Right atrium auricular region (tissue), 2 donors: ENCODE data around the gene ERG. TPM values are rescaled to one million over a fixed set of nuclear protein-coding genes. Genes with fewer than 3 reads are reported as not detected.

Experiments used
- DNase-seq: peaks from one replicate; pipeline ENCODE4 v3.0.0-alpha.2; 2019; ENCODE audit warnings: low spot score
- H3K27ac ChIP-seq, 2 donors: fragments of 200-600 bp; sonication (generic); 1 replicate in 1 of 2; 2 replicates in 1 of 2; pipeline ENCODE4 v1.5.1; 2016 to 2019
- H3K27me3 ChIP-seq, 2 donors: fragments of 200-600 bp; sonication (generic); one replicate each; pipeline versions ENCODE4 v1.5.1 to v1.6.0; 2017 to 2019
- H3K36me3 ChIP-seq: fragments of 200-600 bp; sonication (generic); one replicate; pipeline ENCODE4 v1.5.1; 2016
- H3K4me1 ChIP-seq, 2 donors: fragments of 200-600 bp; sonication (generic); one replicate each; pipeline versions ENCODE4 v1.5.1 to v1.6.0; 2017 to 2019
- H3K4me3 ChIP-seq, 2 donors: fragments of 200-600 bp; sonication (generic); 1 replicate in 1 of 2; 2 replicates in 1 of 2; pipeline ENCODE4 v1.5.1; 2017 to 2019; ENCODE audit warnings: mild to moderate bottlenecking in 1 of 2, moderate library complexity in 1 of 2
- H3K9me3 ChIP-seq, 2 donors: fragments of 200-600 bp; sonication (generic); one replicate each; pipeline ENCODE4 v1.5.1; 2019
- total RNA-seq, 2 donors: library from RNA; depleted of rRNA; stranded (reverse); fragments of >200 nt; gene quantifications; one replicate each; pipeline ENCODE4 v1.1.0, GENCODE V29; 2016
- TF ChIP-seq, protein P1 (sequence below), 2 donors: fragments of 200-600 bp; sonication (generic); IDR thresholded peaks; one replicate each; pipeline ENCODE4 v1.5.1; 2019; ENCODE audit warnings: antibody characterized with exemption in 2 of 2

Gene ERG
- total RNA-seq, 2 donors from 2014 or later, result 6.3 to 13.2 TPM

DNA sequence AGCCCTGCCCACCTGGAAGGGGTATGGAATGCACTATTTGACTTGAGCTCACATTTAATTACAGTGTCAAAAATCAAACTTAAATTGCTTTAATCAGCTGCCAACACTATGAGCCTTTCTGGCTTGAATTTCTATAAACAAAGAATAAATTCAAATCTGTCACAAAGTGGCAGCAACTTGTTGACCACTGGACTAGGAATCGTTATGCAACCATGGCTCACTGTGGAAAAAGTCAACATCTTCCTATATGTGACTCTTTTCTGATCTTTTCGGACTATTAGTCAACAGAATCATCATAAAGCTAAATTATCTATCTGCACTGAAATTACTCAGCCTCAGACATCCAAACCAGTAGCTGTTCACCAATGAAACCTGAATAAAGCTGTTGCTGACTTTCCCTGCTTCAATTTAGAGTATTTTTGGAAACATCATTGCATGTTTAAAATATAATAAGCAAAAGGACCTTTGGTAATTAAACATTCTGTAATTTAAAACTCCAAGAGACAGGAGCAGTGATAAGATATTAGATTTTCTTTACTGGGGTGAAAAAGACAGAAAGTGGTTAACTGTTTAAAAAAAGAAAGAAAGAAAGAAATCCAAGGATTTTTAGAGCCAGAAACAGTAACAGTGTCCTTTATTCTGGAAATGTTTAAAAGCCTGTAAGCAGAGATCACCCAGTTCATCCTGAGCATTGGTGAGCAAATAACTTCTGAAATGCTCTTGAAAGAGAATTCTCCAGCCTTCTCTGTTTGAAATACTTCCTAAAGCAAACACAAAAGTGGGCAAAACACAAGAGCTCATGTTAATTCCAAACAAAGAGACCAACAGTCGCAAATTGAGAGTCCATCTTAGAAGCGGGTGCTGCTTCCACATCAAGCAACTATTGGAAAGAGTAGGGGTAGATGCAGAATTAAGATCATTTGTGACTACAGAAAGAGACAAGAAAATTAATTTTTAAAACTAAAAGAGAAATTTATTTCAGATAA is 26.2 kb upstream of the ERG start:
- Histone ChIP-seq H3K4me3 (no peak overlapping the region), H3K27ac (no peak overlapping the region), H3K9me3 (no peaks in the 10 kb centered on the region), H3K27me3 (no peaks in the 10 kb centered on the region), H3K4me1 (no peaks in the 10 kb centered on the region), H3K36me3 (no peaks in the 10 kb centered on the region)
- DNase-seq, result no peak
- TF ChIP-seq, protein P1, sequence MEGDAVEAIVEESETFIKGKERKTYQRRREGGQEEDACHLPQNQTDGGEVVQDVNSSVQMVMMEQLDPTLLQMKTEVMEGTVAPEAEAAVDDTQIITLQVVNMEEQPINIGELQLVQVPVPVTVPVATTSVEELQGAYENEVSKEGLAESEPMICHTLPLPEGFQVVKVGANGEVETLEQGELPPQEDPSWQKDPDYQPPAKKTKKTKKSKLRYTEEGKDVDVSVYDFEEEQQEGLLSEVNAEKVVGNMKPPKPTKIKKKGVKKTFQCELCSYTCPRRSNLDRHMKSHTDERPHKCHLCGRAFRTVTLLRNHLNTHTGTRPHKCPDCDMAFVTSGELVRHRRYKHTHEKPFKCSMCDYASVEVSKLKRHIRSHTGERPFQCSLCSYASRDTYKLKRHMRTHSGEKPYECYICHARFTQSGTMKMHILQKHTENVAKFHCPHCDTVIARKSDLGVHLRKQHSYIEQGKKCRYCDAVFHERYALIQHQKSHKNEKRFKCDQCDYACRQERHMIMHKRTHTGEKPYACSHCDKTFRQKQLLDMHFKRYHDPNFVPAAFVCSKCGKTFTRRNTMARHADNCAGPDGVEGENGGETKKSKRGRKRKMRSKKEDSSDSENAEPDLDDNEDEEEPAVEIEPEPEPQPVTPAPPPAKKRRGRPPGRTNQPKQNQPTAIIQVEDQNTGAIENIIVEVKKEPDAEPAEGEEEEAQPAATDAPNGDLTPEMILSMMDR (IDR thresholded peaks at IDR 0.05), result no peak

DNA sequence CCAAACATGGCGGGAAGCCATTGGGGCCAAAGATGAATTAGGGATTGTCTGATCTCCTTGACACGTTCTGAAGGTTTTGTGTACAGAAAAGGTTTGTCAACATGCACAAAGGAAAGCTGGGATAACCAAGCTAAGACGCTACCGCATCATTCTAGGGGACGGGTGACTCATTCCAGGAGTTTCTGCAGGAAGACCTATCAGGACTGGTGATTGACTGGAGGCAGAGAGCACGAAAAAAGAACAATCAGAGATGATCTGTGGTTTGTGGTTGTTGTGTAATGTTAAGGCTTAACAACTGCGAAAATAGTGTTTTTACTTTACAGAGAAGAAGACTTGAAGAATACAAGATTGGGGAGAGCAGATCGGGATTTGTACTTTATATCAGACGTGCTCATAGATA is 22.2 kb upstream of the ERG start:
- Histone ChIP-seq H3K27ac (no peak overlapping the region), H3K9me3 (peaks cover 0 to 10% of the 10 kb centered on the region in 2 donors), H3K36me3 (no peaks in the 10 kb centered on the region), H3K4me3 (no peak overlapping the region), H3K27me3 (no peaks in the 10 kb centered on the region), H3K4me1 (no peaks in the 10 kb centered on the region)
- TF ChIP-seq, protein P1 (IDR thresholded peaks at IDR 0.05), result no peak
- no peak for DNase-seq

DNA sequence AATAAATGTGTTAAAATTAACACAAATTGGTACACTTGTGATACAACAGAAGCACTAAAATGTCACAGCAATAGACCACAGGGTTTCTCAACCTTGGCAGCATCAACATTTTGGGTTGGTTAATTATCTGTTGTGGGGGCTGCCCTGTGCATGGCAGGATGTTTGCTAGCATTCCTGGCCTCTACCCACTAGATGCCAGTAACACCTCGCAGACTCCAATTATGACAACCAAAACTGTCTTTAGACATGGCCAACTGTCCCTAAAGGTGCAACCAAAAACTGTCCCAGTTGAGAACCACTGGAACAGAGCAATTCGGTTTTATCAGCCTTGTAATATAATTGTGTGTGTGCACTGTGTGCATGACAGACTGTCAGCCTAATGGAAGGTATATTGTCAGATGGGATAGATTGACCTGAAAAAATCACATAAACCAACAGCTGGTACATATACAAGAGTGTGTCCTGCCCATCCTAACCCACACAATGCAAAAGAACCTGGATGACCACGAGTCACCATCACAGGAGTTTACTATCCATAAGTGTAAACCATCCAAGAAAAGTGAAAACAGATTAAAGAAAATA is 13.5 kb upstream of the ERG start:
- TF ChIP-seq, protein P1 (IDR thresholded peaks at IDR 0.05), result no peak
- no peak for DNase-seq
- Histone ChIP-seq H3K4me1 (peaks cover 0 to 7% of the 10 kb centered on the region in 2 donors), H3K4me3 (no peak overlapping the region), H3K27ac (no peak overlapping the region), H3K36me3 (no peaks in the 10 kb centered on the region), H3K27me3 (no peaks in the 10 kb centered on the region), H3K9me3 (peaks cover 0 to 10% of the 10 kb centered on the region in 2 donors)

DNA sequence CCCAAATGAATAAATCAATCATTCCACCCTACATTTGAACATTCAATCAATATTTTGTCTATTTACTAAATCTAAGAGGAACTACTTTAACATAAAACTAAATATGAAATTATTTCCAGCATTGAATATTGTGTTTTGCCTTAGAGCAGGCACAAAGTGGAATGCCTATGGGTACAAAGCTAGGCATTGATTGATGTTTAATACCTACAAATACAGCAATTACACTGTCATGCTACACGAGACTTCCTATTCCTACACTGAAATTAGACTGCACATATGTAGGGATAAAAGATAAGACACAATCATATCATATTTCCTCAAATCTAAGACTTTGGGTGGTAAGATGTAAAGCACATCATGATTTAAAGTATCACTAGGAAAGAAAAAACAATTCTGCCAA is 12.9 kb upstream of the ERG start:
- Histone ChIP-seq H3K36me3 (no peaks in the 10 kb centered on the region), H3K27me3 (no peaks in the 10 kb centered on the region), H3K4me1 (peaks cover 0 to 7% of the 10 kb centered on the region in 2 donors), H3K4me3 (no peak overlapping the region), H3K27ac (no peak overlapping the region), H3K9me3 (peaks cover 0 to 7% of the 10 kb centered on the region in 2 donors)
- DNase-seq, result no peak
- TF ChIP-seq, protein P1 (IDR thresholded peaks at IDR 0.05), result no peak

DNA sequence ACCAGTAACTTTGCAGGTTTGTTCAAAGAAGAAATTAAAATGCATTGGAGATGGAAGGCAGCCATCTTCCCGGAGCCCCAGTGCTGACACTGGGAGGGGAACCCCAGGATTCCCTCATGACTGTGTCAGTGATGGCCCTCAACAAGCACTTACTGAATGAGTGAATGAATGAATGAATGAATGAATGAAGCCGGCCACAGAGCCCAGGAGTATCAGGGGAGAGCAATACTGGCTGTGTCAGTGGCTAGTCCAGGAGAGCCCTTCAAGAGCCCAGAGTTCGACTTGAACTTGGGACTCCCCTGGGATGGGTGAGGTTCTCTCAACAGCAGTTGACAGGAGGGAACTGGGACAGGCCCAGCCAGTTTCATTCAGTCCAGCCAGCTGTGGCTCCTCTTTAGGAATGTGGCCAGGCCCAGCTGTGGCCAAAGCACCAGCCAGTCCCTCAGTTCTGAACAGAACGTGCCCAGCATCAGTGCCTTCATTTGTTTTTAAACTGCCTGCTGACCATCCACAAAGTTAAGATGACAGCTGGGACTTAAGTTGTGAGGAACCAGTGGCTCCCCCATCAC is 9.2 kb upstream of the ERG start:
- Histone ChIP-seq H3K27ac (no peak overlapping the region), H3K4me3 (no peak overlapping the region)
- DNase-seq, result no peak

More for the DNA sequence above, 9.2 kb upstream of the ERG start:
- H3K36me3 ChIP-seq, result no peaks in the 10 kb centered on the region
- peaks cover 0 to 12% of the 10 kb centered on the region in 2 donors for H3K4me1 ChIP-seq
- H3K9me3 ChIP-seq, result no peaks in the 10 kb centered on the region
- TF ChIP-seq, protein P1 (IDR thresholded peaks at IDR 0.05), result no peak
- no peaks in the 10 kb centered on the region for H3K27me3 ChIP-seq
